H1 (cell line): ENCODE measurements around the gene PREB. TPM values are rescaled to one million over a fixed set of nuclear protein-coding genes. Genes with fewer than 3 reads are reported as not detected.
A peak's percentile ranks its signal among the peaks of the same experiment; 100 is the strongest.

Source experiments
- CTCF ChIA-PET: fragments of 300-600 bp; sonication (Branson Sonifier 250); formaldehyde crosslinking; loops from one replicate; lab custom pipeline; 2021; ENCODE audit not compliant: partially characterized antibody; lab: Charles Lee
- POLR2A ChIA-PET: fragments of 300-600 bp; sonication (Branson Sonifier 250); formaldehyde crosslinking; loops from one replicate; lab custom pipeline; 2021; ENCODE audit warnings: inconsistent platforms; ENCODE audit not compliant: partially characterized antibody; lab: Charles Lee
- DNase-seq, 2 experiments: peaks; one replicate each; pipeline versions ENCODE4 v3.0.0 to v3.0.0-alpha.2; 2010 to 2022; ENCODE audit warnings: low spot score in 2 of 2, low read depth in 1 of 2, mixed read lengths in 1 of 2
- FAIRE-seq: peaks from 2 replicates; lab custom pipeline; 2011; peaks lifted over from hg19 to GRCh38; lab: Jason Lieb, UNC
- H2AFZ ChIP-seq: 2 replicates; pipeline ENCODE4 v1.8.1; 2012; ENCODE audit warnings: low read length, inconsistent platforms
- H2AK5ac ChIP-seq: 2 replicates; pipeline ENCODE4 v1.6.1; 2013; ENCODE audit warnings: low read depth, low read length
- H2BK120ac ChIP-seq: replicated peaks from 2 replicates; pipeline ENCODE3; 2013; ENCODE audit warnings: low read depth, low read length, inconsistent platforms
- H2BK12ac ChIP-seq: 2 replicates; pipeline ENCODE4 v1.6.1; 2013; ENCODE audit warnings: low read depth, low read length
- H2BK15ac ChIP-seq: 2 replicates; pipeline ENCODE4 v1.6.1; 2013; ENCODE audit warnings: low read length
- H2BK20ac ChIP-seq: 2 replicates; pipeline ENCODE4 v1.6.1; 2013; ENCODE audit warnings: low read length
- H2BK5ac ChIP-seq: 2 replicates; pipeline ENCODE4 v1.6.1; 2013; ENCODE audit warnings: low read depth, low read length
- H3K14ac ChIP-seq: 2 replicates; pipeline ENCODE4 v1.6.1; 2013; ENCODE audit warnings: inconsistent platforms; ENCODE audit not compliant: insufficient read length
- H3K18ac ChIP-seq: 2 replicates; pipeline ENCODE4 v1.6.1; 2013; ENCODE audit warnings: low read length; ENCODE audit errors: extremely low read depth
- H3K23ac ChIP-seq: 2 replicates; pipeline ENCODE4 v1.6.1; 2013; ENCODE audit warnings: inconsistent platforms; ENCODE audit not compliant: insufficient read length
- H3K23me2 ChIP-seq: 2 replicates; pipeline ENCODE4 v1.6.1; 2013; ENCODE audit warnings: low read depth, low read length
- H3K27ac ChIP-seq: 2 replicates; pipeline ENCODE4 v1.6.1; 2011; ENCODE audit warnings: low read depth, low read length, inconsistent platforms
- H3K27me3 ChIP-seq, 4 experiments: replicated peaks in 1 of 4; 1 replicate in 1 of 4; 2 replicates in 3 of 4; pipeline versions ENCODE4 v1.6.1 to v1.8.1; 2011 to 2013; ENCODE audit warnings: low read length in 3 of 4, mild to moderate bottlenecking in 3 of 4, inconsistent platforms in 2 of 4, mixed read lengths in 2 of 4, moderate library complexity in 1 of 4; ENCODE audit not compliant: control insufficient read depth in 3 of 4, insufficient read depth in 3 of 4; ENCODE audit errors: extremely low read depth in 1 of 4
- H3K36me3 ChIP-seq, 4 experiments: 2 replicates each; pipeline versions ENCODE4 v1.6.1 to v1.8.1; 2011 to 2013; ENCODE audit warnings: mild to moderate bottlenecking in 4 of 4, low read length in 3 of 4, moderate library complexity in 2 of 4, control low read depth in 1 of 4, inconsistent platforms in 1 of 4; ENCODE audit not compliant: insufficient read depth in 4 of 4, control insufficient read depth in 2 of 4
- H3K4ac ChIP-seq: replicated peaks from 2 replicates; pipeline ENCODE3; 2013; ENCODE audit warnings: low read length, low read depth, mixed read lengths, inconsistent platforms; ENCODE audit not compliant: insufficient read length
- H3K4me1 ChIP-seq, 4 experiments: replicated peaks in 1 of 4; 1 replicate in 1 of 4; 2 replicates in 3 of 4; pipeline versions ENCODE4 v1.6.1 to v1.8.1; 2011 to 2013; ENCODE audit warnings: low read length in 3 of 4, inconsistent platforms in 2 of 4, mixed read lengths in 1 of 4; ENCODE audit not compliant: insufficient read depth in 4 of 4, control insufficient read depth in 3 of 4
- H3K4me2 ChIP-seq, 2 experiments: 2 replicates each; pipeline versions ENCODE4 v1.6.1 to v1.8.1; 2011 to 2013; ENCODE audit warnings: low read depth in 2 of 2, low read length in 2 of 2, control low read depth in 1 of 2, inconsistent platforms in 1 of 2, mild to moderate bottlenecking in 1 of 2; ENCODE audit not compliant: insufficient read depth in 1 of 2
- H3K4me3 ChIP-seq, 4 experiments: fragments of 200-600, 300-600 bp in 1 of 4; sonication (generic), shearing (Covaris generic), sonication (Bioruptor Twin) in 1 of 4; 2 replicates each; pipeline versions ENCODE4 v1.5.1 to v1.8.1; 2011 to 2016; ENCODE audit warnings: low read length in 4 of 4, low read depth in 3 of 4, control low read depth in 2 of 4, inconsistent platforms in 2 of 4, mild to moderate bottlenecking in 2 of 4, mixed read lengths in 1 of 4, moderate library complexity in 1 of 4; ENCODE audit not compliant: insufficient read depth in 2 of 4; ENCODE audit errors: extremely low read depth in 1 of 4
- H3K56ac ChIP-seq: replicated peaks from 2 replicates; pipeline ENCODE3; 2013; ENCODE audit warnings: low read depth, mild to moderate bottlenecking, mixed read lengths, low read length, inconsistent platforms; ENCODE audit not compliant: insufficient read length
- H3K79me1 ChIP-seq: 2 replicates; pipeline ENCODE4 v1.6.1; 2013; ENCODE audit warnings: low read depth, low read length, control low read depth
- H3K79me2 ChIP-seq, 2 experiments: 2 replicates each; pipeline versions ENCODE4 v1.6.1 to v1.8.1; 2012 to 2013; ENCODE audit warnings: low read length in 2 of 2, mild to moderate bottlenecking in 2 of 2, inconsistent platforms in 1 of 2; ENCODE audit not compliant: insufficient read depth in 2 of 2, control insufficient read depth in 1 of 2
- H3K9ac ChIP-seq, 4 experiments: replicated peaks in 1 of 4; 1 replicate in 1 of 4; 2 replicates in 3 of 4; pipeline versions ENCODE4 v1.6.1 to v1.8.1; 2011 to 2013; ENCODE audit warnings: low read depth in 3 of 4, low read length in 3 of 4, control low read depth in 2 of 4, mild to moderate bottlenecking in 2 of 4, moderate library complexity in 2 of 4, inconsistent platforms in 1 of 4; ENCODE audit errors: extremely low read depth in 1 of 4
- H3K9me3 ChIP-seq, 2 experiments: 2 replicates each; pipeline versions ENCODE4 v1.6.1 to v1.8.1; 2012 to 2013; ENCODE audit warnings: mild to moderate bottlenecking in 2 of 2, moderate library complexity in 2 of 2, control low read depth in 1 of 2, inconsistent platforms in 1 of 2, low read depth in 1 of 2, low read length in 1 of 2, mixed read lengths in 1 of 2; ENCODE audit not compliant: insufficient read depth in 2 of 2
- H4K20me1 ChIP-seq, 2 experiments: replicated peaks in 1 of 2; 2 replicates each; pipeline versions ENCODE3 to v1.8.1; 2011 to 2013; ENCODE audit warnings: inconsistent platforms in 2 of 2, low read length in 2 of 2, mild to moderate bottlenecking in 1 of 2; ENCODE audit not compliant: insufficient read depth in 2 of 2, control insufficient read depth in 1 of 2
- H4K5ac ChIP-seq: 2 replicates; pipeline ENCODE4 v1.6.1; 2013; ENCODE audit warnings: low read length, low read depth, mixed read lengths, inconsistent platforms; ENCODE audit not compliant: insufficient read length
- H4K8ac ChIP-seq: 2 replicates; pipeline ENCODE4 v1.8.0; 2013; ENCODE audit warnings: mild to moderate bottlenecking, moderate library complexity, low read length, inconsistent platforms; ENCODE audit not compliant: insufficient read depth; ENCODE audit errors: extremely low read depth
- H4K91ac ChIP-seq: replicated peaks from 2 replicates; pipeline ENCODE3; 2013; ENCODE audit warnings: low read length, mixed read lengths, inconsistent platforms; ENCODE audit not compliant: insufficient read length
- ASH2L ChIP-seq: fragments of 200-600, 300-600 bp; sonication (generic); IDR thresholded peaks from one replicate; pipeline ENCODE4 v1.7.1; 2017; ENCODE audit warnings: low read length
- CBX8 ChIP-seq: fragments of 300-800, 300-1000 bp; sonication (generic); IDR thresholded peaks from 2 replicates; pipeline ENCODE4 v1.7.1; 2016; ENCODE audit warnings: low read depth, low read length, borderline replicate concordance
- EGR1 ChIP-seq: IDR thresholded peaks from 2 replicates; pipeline ENCODE4 v1.6.1; 2011; ENCODE audit warnings: low read depth, low read length, borderline replicate concordance
- GTF2F1 ChIP-seq: IDR thresholded peaks from 2 replicates; pipeline ENCODE4 v1.6.1; 2012; ENCODE audit warnings: low read depth, low read length, improper control_type of control experiment, borderline replicate concordance
- JUN ChIP-seq: IDR thresholded peaks from 2 replicates; pipeline ENCODE4 v1.6.1; 2011; ENCODE audit warnings: low read depth, mild to moderate bottlenecking, improper control_type of control experiment, low read length
- POLR2AphosphoS5 ChIP-seq: IDR thresholded peaks from 2 replicates; pipeline ENCODE4 v1.6.1; 2011; ENCODE audit warnings: low read depth, low read length
- RBBP5 ChIP-seq: IDR thresholded peaks from 2 replicates; pipeline ENCODE4 v1.7.1; 2012; ENCODE audit warnings: low read depth, mild to moderate bottlenecking, inconsistent platforms, low read length, moderate library complexity, borderline replicate concordance
- TCF12 ChIP-seq: IDR thresholded peaks from 2 replicates; pipeline ENCODE4 v1.6.1; 2011; ENCODE audit warnings: low read depth, mild to moderate bottlenecking, low read length
- WGBS, 2 experiments: shearing (Covaris generic) in 1 of 2; methylation state at CpG; one replicate each; pipeline versions ENCODE4 v1.1.6 to v1.1.7; 2013 to 2015; ENCODE audit warnings: low lambda C conversion rate in 2 of 2, mixed read lengths in 2 of 2, inconsistent platforms in 1 of 2, low coverage in 1 of 2, missing lambda C conversion rate in 1 of 2; ENCODE audit not compliant: insufficient replicate concordance in 2 of 2, insufficient coverage in 1 of 2, insufficient read length in 1 of 2; ENCODE audit errors: extremely low coverage in 1 of 2, missing lambda C conversion rate in 1 of 2; 5-methylcytosine and 5-hydroxymethylcytosine counted together
- polyA plus RNA-seq, 7 experiments: library from polyadenylated mRNA; depleted of rRNA in 3 of 7; stranded (reverse) in 5 of 7; unstranded in 2 of 7; fragments of >200 nt in 5 of 7; fragments of 200-250 nt in 2 of 7; gene quantifications; 1 replicate in 5 of 7; 2 replicates in 1 of 7; 4 replicates in 1 of 7; pipeline versions ENCODE4 v1.2.1 to v1.2.3, GENCODE V29; 2011 to 2013; ENCODE audit warnings: missing spikeins in 2 of 7, mixed read lengths in 2 of 7
- total RNA-seq: library from RNA; stranded (reverse); fragmentation: NEBNext Ultra II Directional; extraction: Animal tissue kit (Norgen Biotek cat#: 25700); gene quantifications from 2 replicates; pipeline ENCODE4 v1.2.1, GENCODE V29; 2021
- TF ChIP-seq, protein P1 (sequence below): IDR thresholded peaks from 2 replicates; pipeline ENCODE4 v1.6.1; 2011; ENCODE audit warnings: low read depth, mild to moderate bottlenecking, low read length; ENCODE audit not compliant: insufficient read depth

The PREB gene
- total and polyA plus RNA-seq, 2 of the 8 experiments (the other 6 are each of a cell fraction or from before 2014, with no cell fraction given): 54.1 to 72.2 TPM

DNA sequence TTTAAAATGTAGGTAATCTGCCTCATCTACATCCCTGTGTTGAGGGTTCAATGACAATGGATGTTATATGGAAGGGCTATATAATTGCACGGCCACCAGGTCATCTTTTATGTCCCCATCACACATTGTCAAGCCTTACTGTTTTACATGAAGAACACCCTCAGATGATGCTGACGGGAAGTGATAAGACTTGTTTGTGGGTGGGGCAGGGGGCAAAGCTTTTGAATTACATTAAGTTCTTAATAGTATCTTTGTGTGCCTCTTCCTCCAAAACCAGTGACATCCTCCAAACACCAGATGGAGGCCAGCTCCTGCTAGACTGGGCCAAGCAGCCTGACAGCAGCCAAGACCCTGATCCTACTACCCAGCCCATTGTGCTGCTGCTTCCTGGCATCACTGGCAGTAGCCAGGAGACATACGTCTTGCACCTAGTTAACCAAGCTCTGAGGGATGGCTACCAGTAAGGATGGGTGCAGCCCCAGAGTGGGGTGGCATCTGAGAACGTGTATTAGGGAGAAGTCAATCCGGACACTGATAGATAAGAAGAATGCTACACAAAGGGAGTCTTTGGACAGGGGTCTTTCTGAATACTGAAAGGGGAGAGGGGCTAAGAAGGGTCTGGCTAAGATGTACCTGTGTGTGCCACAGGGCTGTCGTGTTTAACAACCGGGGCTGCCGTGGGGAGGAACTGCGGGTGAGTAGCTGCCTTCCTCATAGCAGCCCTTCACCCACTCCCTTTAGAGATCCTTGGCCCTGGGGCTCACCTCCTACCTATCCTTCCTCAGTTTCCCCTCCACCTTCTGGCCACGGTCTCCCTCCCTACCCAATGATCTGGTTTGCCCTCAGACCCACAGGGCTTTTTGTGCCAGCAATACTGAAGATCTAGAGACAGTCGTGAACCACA is 5.5 kb downstream of the PREB start:
- no peak overlapping the region for H2BK12ac ChIP-seq

More for the DNA sequence above, 5.5 kb downstream of the PREB start:
- Histone ChIP-seq H4K20me1 (peaks cover 8 to 14% of the 10 kb centered on the region in 2 experiments), H3K79me1 (peaks cover 4% of the 10 kb centered on the region), H2AFZ (no peak overlapping the region), H2BK20ac (no peak overlapping the region), H3K36me3 (peaks cover 2 to 26% (median 16%) of the 10 kb centered on the region in 4 experiments; a peak in 6 of 8 replicates), H4K8ac (no peak overlapping the region), H2BK120ac (no peak overlapping the region), H3K79me2 (peaks cover 0 to 15% of the 10 kb centered on the region in 2 experiments; a peak in 2 of 4 replicates), H3K4me1 (peaks cover 0 to 6% (median 3%) of the 10 kb centered on the region in 4 experiments; a peak in 6 of 7 replicates), H3K18ac (no peak overlapping the region), H3K4ac (no peak overlapping the region), H2BK5ac (no peak overlapping the region), H3K27ac (no peak overlapping the region), H3K14ac (no peak overlapping the region), H2AK5ac (no peak overlapping the region), H3K4me3 (no peak overlapping the region), H3K9me3 (no peaks in the 10 kb centered on the region), H3K56ac (no peak overlapping the region), H3K4me2 (no peak overlapping the region), H3K23me2 (peaks cover under 1% of the 10 kb centered on the region; the same call in 1 of the 2 replicates), H4K91ac (no peak overlapping the region), H4K5ac (no peak overlapping the region), H2BK15ac (no peak overlapping the region), H3K9ac (no peak overlapping the region), H3K23ac (no peak overlapping the region), H3K27me3 (peaks cover 0 to 3% (median 1%) of the 10 kb centered on the region in 4 experiments; a peak in 3 of 7 replicates)
- WGBS, 2 experiments: 88% methylated on average over 11 of the region's 11 CpGs; no CpG with 5 or more reads in 1 of the 2 experiments
- POLR2A ChIA-PET: interaction anchor here (0.6 to 1.2 kb wide), 2 partner anchors 10 to 70 kb away, joined by 3 to 4 read pairs; partner anchors contain the start of gene CGREF1
- no peak for FAIRE-seq
- CTCF ChIA-PET: interaction anchor here (0.9 to 3.1 kb wide), 6 partner anchors 17 to 63 kb away, joined by 3 to 10 read pairs (median 4); no protein-coding TSS in a partner anchor
- no peak for DNase-seq
- TF ChIP-seq EGR1: no peak
- TF ChIP-seq ASH2L: no peak
- TF ChIP-seq GTF2F1: no peak
- TF ChIP-seq TCF12: no peak
- TF ChIP-seq CBX8: no peak
- TF ChIP-seq RBBP5: no peak
- no peak for TF ChIP-seq JUN
- peak; percentile 26; the same call in 1 of the 2 replicates for TF ChIP-seq POLR2AphosphoS5
- TF ChIP-seq, protein P1, sequence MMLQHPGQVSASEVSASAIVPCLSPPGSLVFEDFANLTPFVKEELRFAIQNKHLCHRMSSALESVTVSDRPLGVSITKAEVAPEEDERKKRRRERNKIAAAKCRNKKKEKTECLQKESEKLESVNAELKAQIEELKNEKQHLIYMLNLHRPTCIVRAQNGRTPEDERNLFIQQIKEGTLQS: no peak
